Measurements from ENCODE around the gene KNCN.

KNCN gene

GRCh38 chr1:46568461-46568891 lies 17.0 kb upstream of the KNCN start:
- FAIRE-seq: no peak

GRCh38 chr1:46563341-46563740 lies 11.9 kb upstream of the KNCN start:
- FAIRE-seq: no peak

GRCh38 chr1:46562498-46562897 lies 11.1 kb upstream of the KNCN start:
- FAIRE-seq: no peak

GRCh38 chr1:46558966-46559365 lies 7.5 kb upstream of the KNCN start:
- FAIRE-seq: no peak

GRCh38 chr1:46558141-46558963 lies 6.9 kb upstream of the KNCN start:
- no peak for FAIRE-seq

- FAIRE-seq: no peak
Measured at GRCh38 chr1:46557403-46557802, 6.0 kb upstream of the KNCN start.

GRCh38 chr1:46556822-46557221 lies 5.4 kb upstream of the KNCN start:
- no peak for FAIRE-seq

- FAIRE-seq: no peak
Measured at GRCh38 chr1:46555826-46556619, 4.6 kb upstream of the KNCN start.

GRCh38 chr1:46554597-46555381 lies 3.3 kb upstream of the KNCN start:
- no peak for FAIRE-seq

- FAIRE-seq: no peak
Measured at GRCh38 chr1:46554236-46554596, 2.8 kb upstream of the KNCN start.

- no peak for FAIRE-seq
Measured at GRCh38 chr1:46553506-46553905, 2.1 kb upstream of the KNCN start.

- FAIRE-seq: no peak
Measured at GRCh38 chr1:46552357-46553237, 1.1 kb upstream of the KNCN start.

GRCh38 chr1:46550751-46551231 lies 656 bp downstream of the KNCN start:
- no peak for FAIRE-seq

GRCh38 chr1:46549697-46550681 lies 1.5 kb downstream of the KNCN start:
- FAIRE-seq: no peak

GRCh38 chr1:46547481-46548383 lies 3.7 kb downstream of the KNCN start:
- FAIRE-seq: no peak

GRCh38 chr1:46546210-46546609 lies 5.2 kb downstream of the KNCN start:
- FAIRE-seq: no peak

GRCh38 chr1:46545784-46546183 lies 5.7 kb downstream of the KNCN start:
- FAIRE-seq: no peak

GRCh38 chr1:46544561-46545240 lies 6.7 kb downstream of the KNCN start:
- FAIRE-seq: no peak
